ENCODE data around the gene LRMDA. TPM values are rescaled to one million over a fixed set of nuclear protein-coding genes. Genes with fewer than 3 reads are reported as not detected.

The LRMDA gene
- total and polyA plus RNA-seq, 7 donors = 2.8 to 22.2 (median 9.0) TPM

DNA sequence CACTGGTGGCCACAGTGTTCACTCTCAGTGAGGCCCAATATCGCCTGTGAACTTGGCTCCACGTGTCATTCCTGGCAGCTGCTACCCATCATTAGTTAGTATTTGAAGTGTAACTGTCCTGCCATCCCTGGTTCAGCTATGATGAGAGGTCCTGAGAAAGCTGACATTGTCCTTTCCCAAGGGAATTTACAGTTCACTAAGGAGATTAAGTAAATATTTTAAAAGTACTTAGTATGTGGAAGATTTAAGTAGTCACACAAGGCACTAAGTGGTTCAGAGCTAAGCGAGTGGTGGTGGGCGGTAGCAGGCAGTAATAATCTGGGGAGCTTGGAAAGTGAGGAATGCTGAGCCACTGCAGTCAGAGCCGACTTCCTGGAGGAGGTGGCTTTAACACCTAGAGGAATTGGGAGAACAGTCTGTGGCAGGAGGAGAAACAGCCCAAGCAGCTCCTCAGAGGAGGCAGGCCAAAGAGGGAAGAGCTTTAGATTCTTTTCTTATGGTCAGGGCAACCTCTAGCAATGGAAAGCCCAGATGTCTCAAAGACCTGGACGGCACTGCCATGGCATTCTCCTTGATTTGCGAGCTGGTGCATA lies 519.7 kb downstream of the LRMDA start:
- Histone ChIP-seq H3K4me3 (no peak overlapping the region), H3K9me3 (no peaks in the 10 kb centered on the region), H3K27me3 (no peaks in the 10 kb centered on the region), H3K4me1 (no peaks in the 10 kb centered on the region), H3K27ac (no peak overlapping the region), H3K36me3 (no peaks in the 10 kb centered on the region)
- DNase-seq = no peak
- 85 to 87% methylated on average over 7 of the region's 7 CpGs for WGBS, 2 donors
- TF ChIP-seq EP300 (IDR thresholded peaks at IDR 0.05) (no peak), POLR2AphosphoS5 (IDR thresholded peaks at IDR 0.05) (no peak), POLR2A (IDR thresholded peaks at IDR 0.05) (no peak)
- TF ChIP-seq, protein P1, sequence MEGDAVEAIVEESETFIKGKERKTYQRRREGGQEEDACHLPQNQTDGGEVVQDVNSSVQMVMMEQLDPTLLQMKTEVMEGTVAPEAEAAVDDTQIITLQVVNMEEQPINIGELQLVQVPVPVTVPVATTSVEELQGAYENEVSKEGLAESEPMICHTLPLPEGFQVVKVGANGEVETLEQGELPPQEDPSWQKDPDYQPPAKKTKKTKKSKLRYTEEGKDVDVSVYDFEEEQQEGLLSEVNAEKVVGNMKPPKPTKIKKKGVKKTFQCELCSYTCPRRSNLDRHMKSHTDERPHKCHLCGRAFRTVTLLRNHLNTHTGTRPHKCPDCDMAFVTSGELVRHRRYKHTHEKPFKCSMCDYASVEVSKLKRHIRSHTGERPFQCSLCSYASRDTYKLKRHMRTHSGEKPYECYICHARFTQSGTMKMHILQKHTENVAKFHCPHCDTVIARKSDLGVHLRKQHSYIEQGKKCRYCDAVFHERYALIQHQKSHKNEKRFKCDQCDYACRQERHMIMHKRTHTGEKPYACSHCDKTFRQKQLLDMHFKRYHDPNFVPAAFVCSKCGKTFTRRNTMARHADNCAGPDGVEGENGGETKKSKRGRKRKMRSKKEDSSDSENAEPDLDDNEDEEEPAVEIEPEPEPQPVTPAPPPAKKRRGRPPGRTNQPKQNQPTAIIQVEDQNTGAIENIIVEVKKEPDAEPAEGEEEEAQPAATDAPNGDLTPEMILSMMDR (IDR thresholded peaks at IDR 0.05) = no peak
- intact Hi-C loops (cut with DNase I) = no loop called here

DNA sequence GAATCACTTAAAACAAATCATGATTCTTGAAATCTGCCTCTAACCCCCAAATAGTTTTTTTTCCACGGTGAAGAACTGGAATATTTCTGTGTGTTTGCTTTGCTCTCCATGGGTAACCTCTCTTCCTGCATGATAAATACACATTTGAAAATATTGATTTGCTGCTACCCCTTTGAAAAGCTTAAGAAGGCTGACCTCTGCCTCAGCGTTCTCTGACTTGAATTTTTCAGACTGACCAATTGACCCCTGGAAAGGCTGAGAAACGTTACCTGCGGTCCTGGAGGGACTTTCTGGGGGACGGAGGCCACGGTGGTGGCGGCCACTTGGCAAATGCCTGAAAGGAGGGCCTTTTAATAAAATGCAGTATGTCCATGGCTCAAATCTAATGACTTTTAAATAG lies 520.2 kb downstream of the LRMDA start:
- intact Hi-C loops (cut with DNase I) = no loop called here
- Histone ChIP-seq H3K36me3 (no peaks in the 10 kb centered on the region), H3K9me3 (no peaks in the 10 kb centered on the region), H3K27ac (no peak overlapping the region), H3K27me3 (no peaks in the 10 kb centered on the region), H3K4me3 (no peak overlapping the region), H3K4me1 (no peaks in the 10 kb centered on the region)
- TF ChIP-seq POLR2AphosphoS5 (IDR thresholded peaks at IDR 0.05) (no peak), EP300 (IDR thresholded peaks at IDR 0.05) (no peak), POLR2A (IDR thresholded peaks at IDR 0.05) (no peak)
- TF ChIP-seq, protein P1 (IDR thresholded peaks at IDR 0.05) = no peak
- WGBS, 2 donors = 90 to 91% methylated on average over 7 of the region's 7 CpGs
- no peak for DNase-seq

DNA sequence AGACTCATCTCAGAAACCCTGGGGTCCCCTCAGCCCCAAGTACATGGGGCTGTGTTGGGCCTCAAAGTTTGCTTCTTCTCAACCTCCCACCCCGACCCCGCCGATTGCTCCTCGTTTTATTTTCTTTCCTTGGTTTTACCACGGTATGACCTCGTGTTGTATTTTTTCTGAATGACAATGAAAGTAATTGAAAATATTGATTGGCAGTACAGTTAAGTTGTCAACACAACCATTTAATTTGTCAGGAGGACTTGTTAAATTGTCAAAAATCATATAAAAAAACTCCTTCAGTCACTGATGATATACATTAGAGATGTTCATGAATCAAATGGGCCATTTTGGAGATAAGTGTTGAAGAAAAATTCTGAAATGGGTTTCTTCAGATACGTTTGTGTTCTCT lies 520.7 kb downstream of the LRMDA start:
- DNase-seq = no peak
- Histone ChIP-seq H3K9me3 (no peaks in the 10 kb centered on the region), H3K4me1 (no peaks in the 10 kb centered on the region), H3K36me3 (no peaks in the 10 kb centered on the region), H3K27me3 (no peaks in the 10 kb centered on the region), H3K27ac (no peak overlapping the region), H3K4me3 (no peak overlapping the region)
- TF ChIP-seq POLR2A (IDR thresholded peaks at IDR 0.05) = no peak
- TF ChIP-seq, protein P1 (IDR thresholded peaks at IDR 0.05) = no peak
- TF ChIP-seq EP300 (IDR thresholded peaks at IDR 0.05) = no peak
- intact Hi-C loops (cut with DNase I) = no loop called here
- WGBS, 2 donors = 89 to 90% methylated on average over 7 of the region's 7 CpGs

DNA sequence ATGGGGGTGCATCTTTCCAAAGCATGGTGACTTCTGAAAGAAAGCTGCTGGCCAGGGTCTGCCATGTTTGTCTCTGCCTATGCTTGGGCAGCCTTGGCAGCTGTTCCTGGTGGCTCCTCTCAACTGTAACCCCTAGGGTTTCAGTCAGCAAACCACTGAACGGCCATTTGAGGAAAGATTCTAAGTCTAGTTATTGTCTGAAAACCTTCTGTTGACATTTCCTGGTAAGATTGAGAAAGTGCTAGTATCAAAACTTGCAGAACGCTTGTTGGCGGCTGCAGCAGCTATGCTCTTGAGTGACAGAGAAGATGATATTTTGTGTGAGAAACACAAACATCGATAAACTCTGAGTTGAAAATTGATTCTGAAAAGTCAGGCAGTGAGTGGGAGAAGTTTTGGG lies 523.1 kb downstream of the LRMDA start:
- Histone ChIP-seq H3K4me1 (no peaks in the 10 kb centered on the region), H3K27ac (no peak overlapping the region), H3K27me3 (no peaks in the 10 kb centered on the region), H3K9me3 (no peaks in the 10 kb centered on the region), H3K4me3 (no peak overlapping the region), H3K36me3 (no peaks in the 10 kb centered on the region)
- TF ChIP-seq EP300 (IDR thresholded peaks at IDR 0.05) = no peak
- TF ChIP-seq POLR2A (IDR thresholded peaks at IDR 0.05) = no peak
- no peak for TF ChIP-seq POLR2AphosphoS5 (IDR thresholded peaks at IDR 0.05)
- TF ChIP-seq, protein P1 (IDR thresholded peaks at IDR 0.05) = no peak
- DNase-seq = no peak
- intact Hi-C loops (cut with DNase I) = no loop called here
- WGBS, 2 donors = 82 to 85% methylated on average over 4 of the region's 4 CpGs

DNA sequence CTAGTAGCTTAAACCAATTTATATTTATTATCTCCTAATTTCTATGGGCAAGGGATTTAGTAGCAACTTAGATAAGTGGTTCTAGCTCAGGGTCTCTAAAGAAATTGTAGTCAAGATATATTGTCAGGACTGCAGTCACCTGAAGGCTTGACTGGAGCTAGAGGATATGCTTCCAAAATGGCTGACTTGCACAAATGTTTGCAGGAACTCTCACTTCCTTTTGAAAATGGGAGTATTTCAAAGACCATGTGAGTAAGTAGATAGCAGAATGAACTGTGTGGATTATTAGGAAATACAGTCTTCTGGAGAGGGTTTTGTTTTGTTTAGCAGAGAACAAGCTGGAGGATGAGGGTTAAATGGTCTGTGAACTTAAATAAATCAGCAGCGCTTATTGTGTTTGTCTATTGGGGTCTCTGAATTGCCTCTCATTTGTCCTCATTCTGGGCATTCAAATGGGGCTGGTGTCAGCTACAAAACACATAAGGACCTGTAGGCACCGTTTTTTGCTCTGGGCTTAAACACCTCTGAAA lies 524.6 kb downstream of the LRMDA start:
- 73 to 80% methylated on average over 2 of the region's 2 CpGs for WGBS, 2 donors
- Histone ChIP-seq H3K27ac (no peak overlapping the region), H3K4me3 (no peak overlapping the region), H3K9me3 (no peaks in the 10 kb centered on the region), H3K36me3 (no peaks in the 10 kb centered on the region), H3K27me3 (no peaks in the 10 kb centered on the region), H3K4me1 (no peaks in the 10 kb centered on the region)
- no peak for DNase-seq
- TF ChIP-seq EP300 (IDR thresholded peaks at IDR 0.05) = no peak
- TF ChIP-seq POLR2AphosphoS5 (IDR thresholded peaks at IDR 0.05) = no peak
- TF ChIP-seq, protein P1 (IDR thresholded peaks at IDR 0.05) = no peak
- no peak for TF ChIP-seq POLR2A (IDR thresholded peaks at IDR 0.05)
- intact Hi-C loops (cut with DNase I) = no loop called here

Measured in sigmoid colon (tissue), 7 donors.